Karpas-422 (cell line): ENCODE data around the gene PNPO. TPM values are rescaled to one million over a fixed set of nuclear protein-coding genes. Genes with fewer than 3 reads are reported as not detected.

Experiments used
- DNase-seq: peaks from one replicate; pipeline ENCODE4 v3.0.0-alpha.2; 2015
- H2AFZ ChIP-seq: fragments of 200-600 bp; sonication (generic); 2 replicates; pipeline ENCODE4 v1.6.1; 2014; ENCODE audit warnings: antibody characterized with exemption, low read length, mixed read lengths
- H3K27ac ChIP-seq: fragments of 200-600 bp; sonication (generic); 2 replicates; pipeline ENCODE4 v1.5.1; 2014; ENCODE audit warnings: mild to moderate bottlenecking, low read length, moderate library complexity
- H3K27me3 ChIP-seq: fragments of 200-600 bp; sonication (generic); 2 replicates; pipeline ENCODE4 v1.6.1; 2014; ENCODE audit warnings: low read length, mixed read lengths
- H3K36me3 ChIP-seq: fragments of 200-600 bp; sonication (generic); 2 replicates; pipeline ENCODE4 v1.6.1; 2014; ENCODE audit warnings: low read length, mixed read lengths; ENCODE audit not compliant: insufficient read depth
- H3K4me1 ChIP-seq: fragments of 200-600 bp; sonication (generic); 2 replicates; pipeline ENCODE4 v1.6.1; 2014; ENCODE audit warnings: mild to moderate bottlenecking, low read length, mixed read lengths
- H3K4me2 ChIP-seq: fragments of 200-600 bp; sonication (generic); 2 replicates; pipeline ENCODE4 v1.6.1; 2014; ENCODE audit warnings: low read length, low read depth, mild to moderate bottlenecking; ENCODE audit not compliant: poor library complexity, severe bottlenecking
- H3K4me3 ChIP-seq: fragments of 200-600 bp; sonication (generic); 2 replicates; pipeline ENCODE4 v1.5.1; 2014; ENCODE audit warnings: mild to moderate bottlenecking, antibody characterized with exemption, low read length, mixed read lengths
- H3K79me2 ChIP-seq: fragments of 200-600 bp; sonication (generic); 2 replicates; pipeline ENCODE4 v1.6.1; 2014; ENCODE audit warnings: mild to moderate bottlenecking, low read length, mixed read lengths
- H3K9ac ChIP-seq: fragments of 200-600 bp; sonication (generic); 2 replicates; pipeline ENCODE4 v1.6.0; 2014; ENCODE audit warnings: low read length
- H3K9me2 ChIP-seq: fragments of 200-600 bp; sonication (generic), shearing (Covaris generic); replicated peaks from 2 replicates; pipeline ENCODE4 v1.6.0; 2014; ENCODE audit warnings: mild to moderate bottlenecking, low read length, moderate library complexity; ENCODE audit not compliant: insufficient read depth
- H3K9me3 ChIP-seq: fragments of 300-700, 200-600 bp; sonication (generic); 2 replicates; pipeline ENCODE4 v1.6.1; 2014; ENCODE audit warnings: low read length, mixed read lengths
- H4K20me1 ChIP-seq: fragments of 200-600 bp; sonication (generic); 2 replicates; pipeline ENCODE4 v1.6.1; 2014; ENCODE audit warnings: mild to moderate bottlenecking, antibody characterized with exemption, low read length, low read depth; ENCODE audit not compliant: insufficient read depth
- total RNA-seq: library from RNA; depleted of rRNA; stranded (reverse); fragments of >200 nt; shearing (Covaris generic); gene quantifications from 2 replicates; pipeline ENCODE4 v1.2.3, GENCODE V29; 2014; ENCODE audit warnings: low replicate concordance

The PNPO gene
- total RNA-seq, 1 experiment from 2014 or later: 26.8 TPM

DNA sequence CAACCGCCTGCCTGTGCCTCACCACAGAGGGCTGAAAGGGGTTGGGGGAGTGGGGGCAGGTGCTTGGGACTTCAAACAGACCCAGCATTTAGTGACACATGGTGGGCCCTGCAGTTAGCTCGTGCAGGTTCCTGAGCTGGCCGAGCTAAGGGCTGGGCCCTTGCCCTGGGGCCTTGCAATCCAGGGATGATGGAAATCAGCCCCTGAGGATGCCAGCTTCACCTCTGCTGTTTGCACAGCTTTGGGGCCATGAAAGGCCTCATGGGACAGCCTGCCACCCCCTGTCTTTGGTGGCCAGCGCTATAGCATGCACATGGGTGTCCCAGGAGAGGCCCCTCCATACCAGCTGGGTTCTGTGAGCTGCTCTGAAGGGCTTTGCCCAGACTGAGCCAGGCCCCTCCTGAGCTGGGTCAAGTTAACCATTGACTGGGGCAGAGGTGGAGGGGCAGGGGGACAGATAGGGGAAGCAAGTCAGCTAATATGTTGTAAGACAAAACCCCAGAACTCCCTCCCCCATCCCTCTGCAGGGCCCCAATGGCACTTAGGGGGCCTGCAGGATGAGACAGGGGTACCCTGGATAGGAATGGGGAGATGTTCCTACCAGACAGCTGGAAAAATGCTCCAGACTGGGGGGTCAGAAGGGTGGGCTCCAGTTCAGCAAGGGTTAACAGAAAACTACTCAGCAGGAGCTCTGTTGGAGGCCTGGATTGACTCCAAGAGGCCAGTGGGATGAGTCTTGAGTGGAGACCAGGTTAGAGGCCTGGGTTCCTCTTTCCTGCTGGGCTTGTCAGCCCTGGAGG lies 15.6 kb downstream of the PNPO start:
- Histone ChIP-seq H3K79me2 (no peaks in the 10 kb centered on the region), H3K4me2 (peak overlapping the region; percentile 67), H3K4me3 (peak overlapping the region; percentile 54), H3K9me2 (no peaks in the 10 kb centered on the region), H3K27ac (peak overlapping the region; percentile 100), H3K27me3 (no peaks in the 10 kb centered on the region), H3K9me3 (no peaks in the 10 kb centered on the region), H3K36me3 (no peaks in the 10 kb centered on the region), H2AFZ (no peak overlapping the region), H3K4me1 (peaks cover 93% of the 10 kb centered on the region), H4K20me1 (no peaks in the 10 kb centered on the region), H3K9ac (peak overlapping the region; percentile 80)
- peak; percentile 91 for DNase-seq

- Histone ChIP-seq H2AFZ (no peak within 1 kb of the TSS), H3K27ac (peak within 1 kb of the TSS; percentile 100), H3K9me2 (no peaks in the 10 kb centered on the region), H3K9ac (peak within 1 kb of the TSS; percentile 80), H3K4me3 (peak within 1 kb of the TSS; percentile 54), H4K20me1 (no peaks in the 10 kb centered on the region), H3K79me2 (no peaks in the 10 kb centered on the region), H3K9me3 (no peaks in the 10 kb centered on the region), H3K4me2 (peak within 1 kb of the TSS; percentile 67), H3K4me1 (peaks cover 87% of the 10 kb centered on the region), H3K36me3 (no peaks in the 10 kb centered on the region), H3K27me3 (no peaks in the 10 kb centered on the region)
- peak; percentile 68 for DNase-seq
Measured at GRCh38 chr17:47957591-47958490, 16.5 kb downstream of the PNPO start, which contains the start of gene PRR15L. Gene PRR15L (minus strand): TSS chr17:47957883. CDS start chr17:47953234, 4,649 bp downstream.

DNA sequence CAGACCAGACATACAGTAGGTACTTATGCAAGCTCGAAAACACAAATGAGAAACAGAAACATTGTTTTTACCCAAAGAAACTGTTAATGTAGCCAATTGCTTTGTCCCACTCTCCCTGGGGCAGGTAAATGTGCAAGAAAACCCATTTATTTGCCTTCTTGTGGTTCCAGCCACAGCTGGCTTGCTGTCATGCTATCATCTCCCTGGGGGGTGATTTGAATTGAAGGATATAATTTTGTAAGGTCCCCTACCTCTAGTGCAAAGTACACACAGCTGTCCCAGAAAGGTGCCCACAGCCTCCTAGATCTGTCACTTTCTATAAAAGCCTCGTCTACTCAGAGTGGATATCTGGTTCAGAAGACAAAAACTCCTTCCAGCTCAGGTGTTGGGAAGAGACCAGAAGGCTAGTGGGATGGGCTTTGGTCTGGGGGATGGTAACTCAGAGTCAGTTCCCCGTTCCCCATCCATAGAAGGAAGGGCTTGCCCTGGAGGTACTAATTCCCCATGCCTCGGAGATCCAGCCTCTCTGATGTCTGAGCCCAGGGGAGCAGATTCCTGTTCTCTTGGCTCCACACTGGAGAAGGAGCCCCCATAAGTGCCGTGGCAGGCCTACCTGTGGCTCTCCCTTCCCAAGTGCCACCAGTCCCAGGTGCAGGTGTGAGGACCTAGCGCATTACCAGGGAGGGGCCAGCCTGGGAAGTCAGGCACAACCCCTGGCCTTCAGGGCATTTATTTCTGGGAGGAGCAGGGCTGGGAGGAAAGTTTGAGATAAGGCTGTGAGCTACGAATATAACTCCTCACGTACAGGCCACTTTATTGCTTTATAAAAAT lies 18.7 kb downstream of the PNPO start:
- peak overlapping the region; percentile 100 for H3K27ac ChIP-seq
- H3K4me3 ChIP-seq: peak overlapping the region; percentile 54
- no peaks in the 10 kb centered on the region for H3K27me3 ChIP-seq
- H3K9ac ChIP-seq: peak overlapping the region; percentile 80
- peak; percentile 94 for DNase-seq
- H3K4me1 ChIP-seq: peaks cover 71% of the 10 kb centered on the region
- H3K36me3 ChIP-seq: no peaks in the 10 kb centered on the region
- no peaks in the 10 kb centered on the region for H3K79me2 ChIP-seq
- H3K4me2 ChIP-seq: peak overlapping the region; percentile 67
- H3K9me3 ChIP-seq: no peaks in the 10 kb centered on the region
- no peaks in the 10 kb centered on the region for H3K9me2 ChIP-seq
- no peaks in the 10 kb centered on the region for H4K20me1 ChIP-seq
- no peak overlapping the region for H2AFZ ChIP-seq

GRCh38 chr17:47961406-47961805 lies 20.0 kb downstream of the PNPO start:
- Histone ChIP-seq H3K4me3 (no peak overlapping the region), H3K79me2 (no peaks in the 10 kb centered on the region), H3K27me3 (no peaks in the 10 kb centered on the region), H3K9me2 (no peaks in the 10 kb centered on the region), H3K4me2 (peak overlapping the region; percentile 67), H3K36me3 (no peaks in the 10 kb centered on the region), H3K4me1 (peaks cover 63% of the 10 kb centered on the region), H2AFZ (no peak overlapping the region), H4K20me1 (no peaks in the 10 kb centered on the region), H3K27ac (no peak overlapping the region), H3K9ac (no peak overlapping the region), H3K9me3 (no peaks in the 10 kb centered on the region)
- DNase-seq: no peak

- no peak overlapping the region for H3K27ac ChIP-seq
- DNase-seq: no peak
- H3K27me3 ChIP-seq: no peaks in the 10 kb centered on the region
- H3K9ac ChIP-seq: no peak overlapping the region
- H4K20me1 ChIP-seq: no peaks in the 10 kb centered on the region
- no peaks in the 10 kb centered on the region for H3K9me3 ChIP-seq
- H3K4me2 ChIP-seq: no peak overlapping the region
- H2AFZ ChIP-seq: no peak overlapping the region
- H3K4me1 ChIP-seq: peaks cover 55% of the 10 kb centered on the region
- no peaks in the 10 kb centered on the region for H3K79me2 ChIP-seq
- H3K4me3 ChIP-seq: no peak overlapping the region
- no peaks in the 10 kb centered on the region for H3K36me3 ChIP-seq
- no peaks in the 10 kb centered on the region for H3K9me2 ChIP-seq
Measured at GRCh38 chr17:47962901-47963300, 21.5 kb downstream of the PNPO start.

DNA sequence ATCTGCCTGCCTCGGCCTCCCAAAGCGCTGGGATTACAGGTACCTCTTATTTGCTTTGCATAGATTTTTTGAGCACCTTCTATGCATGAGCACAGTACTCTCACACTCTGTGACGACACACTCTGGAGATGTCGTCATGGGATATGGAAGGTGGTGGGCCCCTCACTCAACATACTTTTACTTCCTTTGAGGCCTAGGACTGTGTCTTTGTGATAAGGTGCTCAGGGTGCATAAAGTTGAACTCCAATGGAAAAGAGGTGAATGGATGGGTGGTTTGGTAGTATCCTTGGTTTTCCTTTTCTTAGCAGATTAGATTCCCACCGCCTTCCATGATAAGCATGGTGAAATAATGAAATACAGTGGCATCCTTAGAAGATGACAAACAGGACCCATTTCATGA lies 23.5 kb downstream of the PNPO start:
- H3K9ac ChIP-seq: no peak overlapping the region
- H3K4me3 ChIP-seq: no peak overlapping the region
- no peak overlapping the region for H2AFZ ChIP-seq
- H3K4me2 ChIP-seq: no peak overlapping the region
- H3K79me2 ChIP-seq: no peaks in the 10 kb centered on the region
- no peaks in the 10 kb centered on the region for H3K27me3 ChIP-seq
- H4K20me1 ChIP-seq: no peaks in the 10 kb centered on the region
- peaks cover 46% of the 10 kb centered on the region for H3K4me1 ChIP-seq
- no peaks in the 10 kb centered on the region for H3K9me3 ChIP-seq
- H3K9me2 ChIP-seq: no peaks in the 10 kb centered on the region
- DNase-seq: no peak
- no peaks in the 10 kb centered on the region for H3K36me3 ChIP-seq
- H3K27ac ChIP-seq: no peak overlapping the region

DNA sequence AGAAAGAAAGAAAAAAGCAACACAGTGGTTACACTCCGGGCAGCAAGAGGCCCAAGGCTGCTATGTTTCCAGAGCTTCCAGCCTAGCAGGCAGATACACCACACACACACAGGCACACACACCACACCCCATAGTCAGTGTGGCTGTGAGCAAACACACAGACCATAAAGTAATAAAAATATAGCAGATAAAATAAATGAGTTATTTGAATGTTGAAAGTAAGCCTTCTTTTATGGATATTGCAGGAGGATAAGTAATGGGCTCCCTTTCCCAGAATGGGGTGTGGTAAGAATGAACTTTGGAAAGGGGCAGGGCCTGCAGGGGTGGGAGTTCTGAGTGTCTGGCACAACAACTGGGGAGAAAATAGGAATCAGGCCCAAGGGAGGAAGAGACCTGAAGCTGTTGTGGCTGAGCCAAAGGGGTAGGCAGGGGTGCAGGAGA lies 24.7 kb downstream of the PNPO start:
- Histone ChIP-seq H4K20me1 (no peaks in the 10 kb centered on the region), H3K27ac (no peak overlapping the region), H3K9me2 (no peaks in the 10 kb centered on the region), H3K36me3 (no peaks in the 10 kb centered on the region), H3K9me3 (no peaks in the 10 kb centered on the region), H2AFZ (no peak overlapping the region), H3K27me3 (no peaks in the 10 kb centered on the region), H3K9ac (no peak overlapping the region), H3K4me2 (no peak overlapping the region), H3K4me1 (peaks cover 42% of the 10 kb centered on the region), H3K4me3 (no peak overlapping the region), H3K79me2 (peaks cover 1% of the 10 kb centered on the region)
- DNase-seq: no peak
